HEK293T (cell line): ENCODE results near the gene UGT2B11.
"Not testable (repeated sequence)": the region's sequence is repeated elsewhere in the genome, so short reads cannot be mapped to it uniquely, and the experiment has no call there.

Experiments
- BHLHE40 ChIP-seq: fragments of 450-650 bp; IDR thresholded peaks from 2 replicates; pipeline ENCODE4 v1.6.1; 2016; ENCODE audit warnings: mild to moderate bottlenecking, moderate library complexity, borderline replicate concordance
- CTBP1 ChIP-seq: fragments of 450-650 bp; IDR thresholded peaks from 2 replicates; pipeline ENCODE4 v1.6.1; 2016; ENCODE audit warnings: borderline replicate concordance
- HDGF ChIP-seq: fragments of 450-650 bp; IDR thresholded peaks from 2 replicates; pipeline ENCODE4 v1.6.1; 2017; ENCODE audit warnings: antibody characterized with exemption, borderline replicate concordance
- NFRKB ChIP-seq: fragments of 450-650 bp; IDR thresholded peaks from 2 replicates; pipeline ENCODE4 v1.6.1; 2016; ENCODE audit warnings: mild to moderate bottlenecking, moderate library complexity
- SP1 ChIP-seq: fragments of 450-650 bp; IDR thresholded peaks from 2 replicates; pipeline ENCODE4 v1.6.1; 2017
- ZNF384 ChIP-seq: fragments of 450-650 bp; IDR thresholded peaks from 2 replicates; pipeline ENCODE4 v1.6.1; 2016

DNA sequence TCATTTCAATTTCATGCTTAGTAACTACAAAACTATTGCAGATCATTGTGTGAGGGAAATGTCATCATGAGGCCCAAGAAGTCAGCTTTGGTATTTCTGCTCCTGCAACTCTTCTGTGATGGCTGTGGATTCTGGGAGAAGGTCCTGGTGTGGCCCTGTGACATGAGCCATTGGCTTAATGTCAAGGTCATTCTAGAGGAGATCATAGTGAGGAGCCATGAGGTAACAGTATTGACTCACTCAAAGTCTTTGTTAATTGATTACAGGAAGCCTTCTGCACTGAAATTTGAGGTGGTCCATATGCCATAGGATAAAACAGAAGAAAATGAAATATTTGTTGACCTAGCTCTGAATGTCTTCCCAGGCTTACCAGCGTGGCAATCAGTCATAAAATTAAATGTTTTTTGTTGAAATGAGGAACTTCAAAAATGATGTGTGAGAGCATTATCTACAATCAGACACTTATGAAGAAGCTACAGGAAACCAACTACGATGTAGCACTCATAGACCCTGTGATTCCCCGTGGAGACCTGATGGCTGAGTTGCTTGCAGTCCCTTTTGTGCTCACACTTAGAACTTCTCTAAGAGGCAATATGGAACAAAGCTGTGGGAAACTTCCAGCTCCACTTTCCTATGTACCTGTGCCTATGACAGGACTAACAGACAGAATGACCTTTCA, 28.2 kb upstream of the UGT2B11 start:
- TF ChIP-seq BHLHE40, HDGF, ZNF384, NFRKB, SP1, CTBP1: not testable (repeated sequence)
